Measurements from ENCODE around the gene PKLR.
"Not testable (repeated sequence)": the region's sequence is repeated elsewhere in the genome, so short reads cannot be mapped to it uniquely, and the experiment has no call there.

The PKLR gene

DNA sequence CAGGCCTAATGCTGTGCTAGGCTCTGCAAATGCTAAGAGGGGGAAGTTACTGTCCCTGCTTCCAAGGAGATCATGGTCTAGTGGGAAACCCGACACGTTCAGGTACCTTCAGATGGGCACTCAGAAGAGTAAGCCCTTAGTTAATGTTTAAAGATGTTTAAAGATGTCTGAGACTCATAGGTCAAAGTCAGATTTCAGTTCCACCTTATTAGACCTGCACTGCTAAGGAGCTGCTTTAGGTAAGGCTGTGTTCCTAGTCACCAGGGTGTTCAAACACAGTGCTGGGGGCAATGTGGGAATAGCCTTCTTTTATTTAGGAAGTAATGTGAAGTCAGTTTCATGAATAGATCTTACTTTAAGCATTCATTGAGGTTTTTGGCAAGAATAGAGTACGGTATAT is 15.7 kb upstream of the PKLR start:
- no peak for DNase-seq

DNA sequence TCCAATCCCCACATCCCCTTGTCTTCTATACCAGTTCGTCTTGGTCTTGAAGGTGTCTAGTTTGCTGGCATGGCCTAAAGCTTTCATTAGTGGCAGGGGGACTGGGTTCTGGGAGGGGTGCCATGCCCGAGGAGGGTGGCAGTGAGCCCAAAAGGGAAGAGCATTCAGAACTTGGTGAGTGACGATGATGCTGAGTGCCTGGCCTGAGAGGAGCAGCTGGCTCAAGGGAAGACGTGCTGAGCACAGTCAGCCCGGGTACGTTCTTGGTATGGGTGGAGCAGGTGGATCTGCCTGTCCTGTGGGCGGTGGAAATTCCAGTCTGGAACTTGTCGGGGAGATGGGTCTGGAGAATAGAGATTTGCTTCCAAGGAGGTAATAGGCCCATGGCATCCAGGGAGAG is 12.0 kb upstream of the PKLR start:
- DNase-seq, result no peak

DNA sequence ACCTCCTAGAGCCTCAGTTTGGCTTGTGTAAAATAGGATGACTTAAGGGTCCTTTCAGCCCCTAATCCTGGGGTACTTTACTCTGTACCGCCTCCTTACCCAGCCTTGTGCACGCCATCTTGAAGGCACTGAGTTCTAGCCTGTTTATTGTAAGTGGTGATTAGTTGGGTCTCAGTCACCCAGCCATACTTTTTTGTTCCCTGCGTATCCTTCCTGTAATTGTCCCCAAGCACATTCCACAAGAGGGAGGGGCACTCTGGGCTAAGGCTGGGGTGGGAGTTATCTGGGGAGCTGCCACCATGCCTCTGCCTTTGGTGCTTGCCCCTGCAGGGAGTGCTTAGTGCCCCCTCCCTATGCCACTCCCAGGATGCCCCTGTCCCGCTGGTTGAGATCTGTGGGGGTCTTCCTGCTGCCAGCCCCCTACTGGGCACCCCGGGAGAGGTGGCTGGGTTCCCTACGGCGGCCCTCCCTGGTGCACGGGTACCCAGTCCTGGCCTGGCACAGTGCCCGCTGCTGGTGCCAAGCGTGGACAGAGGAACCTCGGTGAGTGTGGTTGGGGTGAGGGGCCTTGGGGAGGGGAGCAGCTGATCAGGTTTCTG is 8.3 kb upstream of the PKLR start:
- no peak for DNase-seq

DNA sequence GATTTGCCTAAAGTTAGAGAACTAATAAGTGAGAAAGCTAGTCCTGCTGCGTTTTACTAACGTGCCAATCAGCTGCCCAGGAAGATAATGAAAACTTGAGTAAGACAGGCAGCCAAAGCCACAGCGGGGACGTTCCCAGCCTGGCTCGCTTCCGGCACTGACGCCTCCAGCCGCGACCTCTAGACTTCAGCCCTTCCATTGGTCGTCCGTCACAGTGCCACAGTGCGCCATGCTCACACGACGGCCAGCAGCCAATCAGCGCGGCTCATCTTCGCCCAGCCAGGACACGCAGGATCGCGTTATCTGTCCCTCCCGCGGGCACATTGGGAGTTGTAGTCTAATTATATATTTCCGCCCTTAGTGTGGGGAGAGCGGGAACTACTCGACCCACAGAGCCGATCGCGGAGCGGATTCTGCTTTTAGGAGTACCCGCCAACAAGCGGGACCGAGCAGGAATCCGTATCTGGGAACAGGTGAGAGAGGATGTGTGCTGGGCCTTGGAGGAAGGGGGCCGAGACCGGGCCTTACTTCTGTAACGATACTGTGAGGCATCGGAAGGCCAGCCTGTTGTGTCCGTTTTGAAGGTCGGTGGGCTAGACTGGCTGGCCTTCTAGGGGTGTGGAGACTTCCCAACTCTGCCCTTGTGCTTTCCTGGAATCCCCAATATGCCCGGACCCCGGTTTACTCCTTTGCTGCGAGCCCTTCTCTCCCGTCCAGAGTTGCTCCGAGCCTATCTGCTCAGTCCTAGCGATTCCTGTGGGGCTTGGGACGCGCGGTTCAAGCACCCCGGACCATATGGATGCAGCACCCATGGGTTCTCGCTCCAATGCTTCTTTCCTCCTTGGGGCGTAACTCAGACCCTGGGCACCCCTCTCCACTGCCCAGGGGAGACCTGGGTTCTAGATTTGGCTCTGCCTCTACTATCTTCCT is 7.5 kb upstream of the PKLR start, which contains the start of gene FDPS:
Gene FDPS, plus strand, starts transcription at position 374 of the 930 bp plus-strand sequence. CDS start 924 bp downstream, outside the sequence.
- DNase-seq, result peak; percentile 92 to 98

DNA sequence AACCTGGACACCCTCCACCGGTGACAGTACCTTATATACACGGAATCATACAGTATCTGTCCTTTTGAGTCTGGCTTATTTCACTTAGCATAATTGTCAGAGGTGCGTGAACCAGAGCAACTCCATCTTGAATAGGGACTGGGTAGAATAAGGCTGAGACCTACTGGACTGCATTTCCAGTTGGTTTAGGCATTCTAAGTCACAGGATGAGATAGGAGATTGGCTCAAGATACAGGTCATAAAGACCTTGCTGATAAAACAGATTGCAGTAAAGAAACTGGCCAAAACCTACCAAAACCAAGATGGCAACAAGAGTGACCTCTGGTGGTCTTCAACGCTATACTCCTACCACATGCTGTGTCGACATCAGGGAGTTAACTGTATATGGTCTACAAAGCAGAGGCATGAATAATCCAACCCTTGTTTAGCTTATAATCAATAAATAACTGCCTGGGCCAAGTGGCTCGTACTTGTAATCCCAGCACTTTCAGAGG is 6.1 kb upstream of the PKLR start:
- DNase-seq, result no peak

DNA sequence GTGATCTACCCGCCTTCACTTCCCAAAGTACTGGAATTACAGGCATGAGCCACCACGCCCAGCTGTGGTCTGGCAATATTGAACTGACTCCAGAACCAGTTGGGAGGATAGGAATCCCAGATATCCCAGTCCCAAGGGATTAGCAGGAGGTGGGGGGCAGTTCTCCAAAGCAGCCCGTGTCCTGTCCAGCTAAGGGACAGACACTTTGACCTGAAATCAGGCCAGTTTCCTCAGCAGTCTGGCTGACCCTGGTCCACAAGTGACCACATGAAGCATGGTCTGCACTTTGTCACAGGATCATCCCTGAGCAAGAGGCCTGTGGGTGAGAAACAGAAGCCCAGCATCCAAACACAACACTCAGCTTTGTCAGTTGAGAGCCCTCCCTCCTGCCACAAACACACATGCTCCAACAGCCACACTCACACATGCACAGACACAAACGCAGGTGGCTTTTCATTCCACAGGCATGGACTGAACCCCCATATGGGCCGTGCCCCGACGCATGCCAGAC is 4.7 kb upstream of the PKLR start:
- DNase-seq, result no peak

DNA sequence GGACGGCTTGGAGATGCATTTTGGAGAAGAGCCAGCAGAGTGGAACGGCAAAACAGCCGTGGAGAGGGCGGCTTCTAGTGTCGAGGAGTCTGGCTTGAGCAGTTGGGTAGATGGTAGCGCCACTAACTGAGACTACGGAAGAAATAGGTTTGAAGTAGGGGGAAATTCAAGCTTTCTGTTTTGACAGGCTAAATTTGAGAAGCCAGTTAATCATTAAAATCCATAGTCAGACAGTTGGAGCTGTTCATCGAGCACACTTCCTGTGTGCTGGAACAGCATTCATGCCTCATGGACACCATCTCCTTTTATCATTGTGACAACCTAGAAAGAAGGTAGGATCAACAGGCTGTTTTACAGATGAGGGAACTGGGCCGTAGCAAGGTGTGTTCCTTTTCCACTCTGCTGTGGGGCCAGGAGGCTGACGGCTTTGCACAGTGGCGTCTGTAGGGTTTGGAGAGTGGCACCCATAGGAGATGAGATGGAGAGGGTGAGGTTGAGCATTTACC is 3.4 kb upstream of the PKLR start:
- no peak for DNase-seq

DNA sequence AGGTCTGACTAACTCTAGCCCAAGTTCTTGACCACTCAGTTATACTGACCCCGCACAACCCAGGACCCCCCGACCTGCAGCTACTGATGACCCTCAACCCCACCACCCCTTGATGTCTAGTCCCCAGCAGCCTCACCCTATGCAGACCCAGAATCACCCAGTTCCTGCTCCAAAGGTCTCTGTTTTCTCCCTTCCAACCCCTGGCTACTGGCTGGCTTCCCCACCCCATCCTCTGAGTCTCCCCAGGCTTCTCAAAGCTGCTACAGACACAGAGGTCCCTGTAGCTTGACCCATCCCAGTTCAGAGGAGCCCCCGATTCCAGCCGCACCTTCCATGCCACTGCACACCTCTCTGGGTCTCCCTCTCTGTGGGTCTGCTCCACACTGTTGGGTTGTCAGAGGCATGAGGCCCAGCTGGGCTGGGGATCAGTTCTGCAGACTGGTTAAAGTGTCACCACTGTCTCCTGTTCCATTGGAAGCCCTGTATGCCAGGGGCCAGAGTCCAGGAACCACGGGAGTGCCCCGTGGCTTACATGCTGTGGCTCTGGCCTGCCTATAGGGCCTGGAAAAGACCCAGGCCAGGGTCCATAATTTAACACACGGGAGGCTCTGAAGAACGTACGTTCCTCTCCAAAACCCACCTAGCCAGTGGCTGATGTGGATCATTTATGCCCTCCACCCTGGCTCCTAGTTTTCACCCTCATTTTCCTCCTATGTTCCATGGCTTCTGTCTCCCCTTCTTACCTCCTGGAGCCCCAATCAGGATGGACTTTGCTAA is 497 bp downstream of the PKLR start:
- no peak for DNase-seq

DNA sequence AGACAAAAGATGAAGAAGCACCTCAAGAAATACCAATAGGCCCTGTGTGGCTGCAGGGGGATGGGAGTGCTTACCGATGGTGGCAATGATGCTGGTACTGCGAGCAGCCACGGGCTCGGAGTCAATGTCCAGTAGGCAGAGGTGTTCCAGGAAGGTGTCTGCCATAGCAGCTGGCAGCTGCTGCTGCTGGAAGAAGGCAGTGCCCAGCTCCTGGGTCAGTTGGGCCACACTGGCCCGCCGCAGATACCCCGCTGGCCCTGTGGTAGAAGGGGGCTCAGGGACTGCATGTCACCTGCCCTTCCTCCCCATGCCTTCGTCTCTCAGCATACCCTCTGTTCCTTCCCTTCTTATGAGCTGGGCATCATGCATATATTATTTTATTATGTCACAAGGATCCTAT is 1.2 kb downstream of the PKLR start:
- DNase-seq, result no peak

DNA sequence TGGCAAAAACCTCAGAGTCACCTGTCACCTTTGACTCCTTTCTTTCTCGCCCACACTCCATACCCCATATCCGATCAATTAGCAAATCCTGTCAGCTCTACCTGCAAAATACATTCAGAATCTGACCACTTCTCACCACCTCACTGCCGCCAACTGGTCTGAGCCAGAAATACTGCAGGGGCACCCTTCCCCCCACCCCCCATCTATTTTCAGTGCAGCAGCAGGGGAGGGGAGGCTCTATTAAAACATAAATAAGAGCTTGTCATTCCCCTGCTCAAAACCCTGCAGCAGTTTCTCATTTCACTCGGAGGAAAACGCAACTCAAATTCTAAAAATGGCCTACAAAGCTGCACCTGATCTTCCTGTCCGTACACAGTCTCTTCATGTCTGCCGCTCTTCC is 3.9 kb downstream of the PKLR start:
- no peak for DNase-seq

DNA sequence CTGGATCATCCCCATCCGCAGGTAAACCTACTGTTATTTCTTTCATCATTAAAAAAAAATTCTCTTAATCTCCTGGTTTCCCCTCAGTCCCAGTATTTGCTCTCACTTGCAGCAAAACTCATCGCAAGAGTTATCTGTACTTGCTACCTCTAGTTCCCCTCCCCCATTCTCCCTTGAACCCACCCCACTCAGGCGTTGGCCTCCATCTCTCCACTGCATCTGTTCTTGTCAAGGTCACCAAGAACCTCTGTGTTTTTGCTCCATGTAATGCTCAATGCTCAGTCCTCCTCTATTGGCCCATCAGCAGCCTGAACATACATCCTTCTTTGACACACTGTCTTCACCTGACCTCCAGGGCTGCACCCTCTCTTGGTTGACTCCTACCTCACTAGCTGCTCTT is 4.6 kb downstream of the PKLR start:
- no peak for DNase-seq

DNA sequence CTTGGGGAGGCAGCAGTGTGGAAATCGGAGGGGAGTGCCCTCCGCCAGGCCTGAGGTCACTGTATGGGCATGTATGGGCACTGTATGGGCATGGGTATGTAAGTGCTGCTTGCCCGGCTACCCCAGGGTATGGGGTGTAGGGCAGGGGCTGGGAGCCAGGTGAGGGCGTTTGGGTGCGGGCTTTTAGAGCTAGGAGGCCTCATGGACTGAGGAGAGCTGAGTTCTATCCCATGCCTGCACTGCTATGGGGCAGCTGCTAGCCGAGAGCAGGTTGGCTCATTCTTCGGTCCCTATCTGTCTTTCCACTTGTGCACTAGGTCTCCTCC is 5.3 kb downstream of the PKLR start:
- DNase-seq, result no peak

DNA sequence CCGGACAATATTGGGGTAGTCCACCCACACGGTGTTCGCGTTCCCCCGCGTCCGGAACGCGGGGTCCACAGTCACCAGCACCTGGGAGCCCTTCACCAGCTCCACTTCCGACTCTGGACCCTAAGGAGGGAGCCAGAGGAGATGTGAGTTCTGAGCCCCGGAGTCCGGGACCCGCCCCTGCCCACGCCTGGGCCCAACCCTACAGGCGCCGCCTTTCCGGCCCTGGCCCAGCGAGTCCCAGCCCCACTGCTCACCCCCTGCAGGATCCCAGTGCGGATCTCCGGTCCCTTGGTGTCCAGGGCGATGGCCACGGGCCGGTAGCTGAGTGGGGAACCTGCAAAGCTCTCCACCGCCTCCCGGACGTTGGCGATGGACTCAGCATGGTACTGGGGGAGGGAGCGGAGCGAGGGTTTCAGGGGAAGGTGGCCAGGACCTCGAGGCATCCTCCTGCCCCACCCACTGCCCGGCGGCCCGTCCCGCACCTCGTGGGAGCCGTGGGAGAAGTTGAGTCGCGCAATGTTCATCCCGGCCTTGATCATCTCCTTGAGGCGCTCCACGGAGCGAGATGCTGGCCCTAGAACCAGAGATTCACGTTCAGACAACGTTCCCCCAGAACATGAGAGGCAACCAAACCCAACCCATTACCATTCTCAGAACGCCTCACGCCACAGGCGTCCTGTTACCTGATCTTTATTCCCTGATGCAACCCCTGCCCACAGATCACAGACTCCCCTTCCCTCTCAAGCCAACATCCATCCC is 5.9 kb downstream of the PKLR start:
- no peak for DNase-seq

DNA sequence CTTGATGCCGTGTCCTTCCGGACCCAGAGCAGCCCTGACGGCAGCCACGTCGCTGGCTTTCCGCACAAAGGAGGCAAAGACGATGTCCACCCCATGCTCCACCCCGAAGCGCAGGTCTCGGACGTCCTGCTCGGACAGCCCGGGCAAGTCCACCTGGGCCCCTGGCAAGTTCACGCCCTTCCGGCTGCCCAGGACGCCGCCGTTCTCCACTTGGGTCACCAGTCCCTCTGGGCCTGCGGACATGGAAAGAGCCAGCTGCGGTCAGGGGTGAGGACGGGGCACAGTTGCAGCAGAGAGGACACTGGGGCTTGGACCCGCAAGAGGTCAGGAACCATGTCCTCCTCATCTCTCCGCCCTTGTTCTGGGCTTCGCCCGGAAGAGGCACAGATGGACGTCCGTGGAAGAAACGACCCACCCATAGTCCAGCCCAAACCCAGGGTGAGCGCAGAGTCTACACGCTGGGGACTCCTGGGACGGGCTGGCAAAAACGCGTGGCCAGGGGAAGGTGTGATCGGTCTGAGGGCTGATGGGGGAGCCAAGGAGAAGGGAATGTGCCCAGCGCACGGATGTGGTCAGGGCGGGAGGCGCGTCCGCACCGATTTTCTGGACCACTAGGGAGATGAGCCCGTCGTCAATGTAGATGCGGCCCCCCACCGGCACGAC is 6.6 kb downstream of the PKLR start:
- no peak for DNase-seq

DNA sequence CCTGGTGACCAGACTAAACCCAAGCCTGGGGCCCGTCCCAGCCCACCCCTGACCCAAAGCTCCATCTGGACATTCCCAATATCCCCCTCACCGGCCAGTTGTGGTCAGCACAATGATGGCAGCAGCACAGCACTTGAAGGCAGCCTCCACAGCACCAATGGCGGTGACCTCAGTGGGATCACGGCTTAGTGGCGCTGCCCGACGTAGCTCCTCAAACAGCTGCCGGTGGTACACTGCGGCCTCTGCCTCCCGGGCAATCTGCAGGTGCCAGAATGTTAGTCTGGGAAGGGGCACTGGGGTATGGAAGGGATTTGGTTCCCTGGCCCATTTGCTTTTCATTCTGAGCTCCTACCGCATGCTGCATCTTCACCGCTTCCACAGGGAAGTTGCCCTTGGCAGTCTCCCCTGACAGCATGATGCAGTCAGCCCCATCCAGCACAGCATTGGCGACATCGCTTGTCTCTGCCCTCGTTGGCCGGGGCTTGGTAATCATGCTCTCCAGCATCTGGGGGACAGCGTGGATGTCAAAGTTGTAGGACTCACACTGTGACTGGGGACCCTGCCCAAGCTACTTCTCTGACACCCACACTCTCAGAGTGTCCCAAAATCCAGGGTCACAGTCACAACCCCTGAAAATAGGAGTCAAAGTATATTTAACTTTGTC is 8.0 kb downstream of the PKLR start:
- no peak for DNase-seq

DNA sequence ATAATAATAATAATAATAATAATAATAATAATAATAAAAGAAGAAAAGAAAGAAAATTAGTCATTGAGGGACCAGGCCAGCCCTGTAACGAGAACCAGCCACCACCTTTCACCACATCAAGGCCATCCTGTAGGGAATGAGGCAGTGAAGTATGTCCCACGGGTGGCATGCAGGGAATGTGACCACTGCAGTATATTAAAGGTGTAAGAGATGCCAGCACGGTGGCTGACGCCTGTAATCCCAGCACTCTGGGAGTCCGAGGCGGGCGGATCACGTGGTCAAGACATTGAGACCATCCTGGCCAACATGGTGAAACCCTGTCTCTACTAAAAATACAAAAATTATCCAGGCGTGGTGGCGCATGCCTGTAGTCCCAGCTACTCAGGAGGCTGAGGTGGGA is 10.2 kb downstream of the PKLR start:
- DNase-seq, result not testable (repeated sequence)

DNA sequence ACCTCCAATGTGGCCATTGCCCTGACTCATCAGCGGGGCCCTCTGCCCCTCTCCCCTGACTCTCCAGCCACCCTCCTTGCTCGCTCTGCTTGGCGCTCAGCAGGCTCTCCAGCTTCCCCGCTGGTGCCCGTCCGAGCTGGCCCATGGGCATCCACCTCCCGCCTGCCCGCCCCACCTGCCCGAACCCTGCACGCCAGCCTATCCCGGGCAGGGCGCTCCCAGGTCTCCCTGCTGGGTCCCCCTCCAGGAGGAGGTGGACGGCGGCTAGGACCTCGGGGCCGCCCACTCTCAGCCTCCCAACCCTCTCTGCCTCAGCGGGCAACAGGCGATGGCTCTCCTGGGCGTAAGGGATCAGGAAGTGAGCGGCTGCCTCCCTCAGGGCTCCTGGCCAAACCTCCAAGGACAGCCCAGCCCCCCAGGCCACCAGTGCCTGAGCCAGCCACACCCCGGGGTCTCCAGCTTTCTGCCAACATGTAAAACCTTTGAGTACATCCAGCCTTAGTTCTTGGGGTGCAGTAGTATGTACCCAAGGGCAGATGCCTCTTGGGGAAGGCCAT is 13.2 kb downstream of the PKLR start:
- no peak for DNase-seq

DNA sequence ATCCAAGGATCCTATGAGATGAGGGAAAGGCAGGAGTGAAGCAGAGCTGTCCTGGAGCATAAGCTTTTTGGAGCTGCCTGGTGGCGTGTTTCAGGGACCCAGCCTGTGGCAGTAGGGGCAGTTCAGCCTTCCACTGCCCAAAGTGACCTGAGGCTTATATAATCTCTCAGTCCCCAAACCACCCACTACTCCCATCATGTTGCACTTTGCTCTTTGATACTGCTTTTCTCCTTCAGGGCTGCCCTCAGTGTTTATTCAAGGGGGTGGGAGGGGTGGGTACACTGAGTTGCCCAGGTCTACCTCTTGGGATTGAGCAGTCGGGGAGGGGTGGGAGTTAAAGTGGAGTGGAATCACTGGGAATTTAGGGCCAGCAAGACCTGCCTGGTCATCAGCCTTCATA is 14.7 kb downstream of the PKLR start:
- DNase-seq, result no peak

DNA sequence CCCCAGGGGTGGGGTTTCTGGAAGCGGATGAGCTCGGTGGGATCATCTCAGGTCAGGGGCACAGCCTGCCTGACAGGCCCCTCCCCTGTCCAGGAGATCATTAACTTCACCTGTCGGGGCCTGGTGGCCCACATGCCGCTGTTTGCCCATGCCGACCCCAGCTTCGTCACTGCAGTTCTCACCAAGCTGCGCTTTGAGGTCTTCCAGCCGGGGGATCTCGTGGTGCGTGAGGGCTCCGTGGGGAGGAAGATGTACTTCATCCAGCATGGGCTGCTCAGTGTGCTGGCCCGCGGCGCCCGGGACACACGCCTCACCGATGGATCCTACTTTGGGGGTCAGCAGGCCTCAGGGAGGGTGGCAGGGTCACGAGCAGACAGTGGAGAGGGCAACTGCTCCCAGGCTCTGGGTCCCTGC is 15.6 kb downstream of the PKLR start:
- no peak for DNase-seq

DNA sequence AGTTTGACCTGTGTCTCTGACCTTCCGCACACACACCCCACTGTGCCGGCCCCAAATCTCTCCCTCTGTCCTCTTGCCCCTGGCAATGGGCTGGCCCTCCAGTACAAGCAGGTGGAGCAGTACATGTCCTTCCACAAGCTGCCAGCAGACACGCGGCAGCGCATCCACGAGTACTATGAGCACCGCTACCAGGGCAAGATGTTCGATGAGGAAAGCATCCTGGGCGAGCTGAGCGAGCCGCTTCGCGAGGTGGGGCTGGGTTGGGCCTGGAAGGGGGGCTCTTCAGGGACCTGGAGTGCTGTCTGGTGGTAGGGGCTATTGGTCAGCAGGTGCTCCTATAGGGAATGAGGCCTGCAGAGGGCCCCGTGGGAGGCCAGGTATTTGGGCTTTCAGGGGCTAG is 16.2 kb downstream of the PKLR start:
- DNase-seq, result no peak

DNA sequence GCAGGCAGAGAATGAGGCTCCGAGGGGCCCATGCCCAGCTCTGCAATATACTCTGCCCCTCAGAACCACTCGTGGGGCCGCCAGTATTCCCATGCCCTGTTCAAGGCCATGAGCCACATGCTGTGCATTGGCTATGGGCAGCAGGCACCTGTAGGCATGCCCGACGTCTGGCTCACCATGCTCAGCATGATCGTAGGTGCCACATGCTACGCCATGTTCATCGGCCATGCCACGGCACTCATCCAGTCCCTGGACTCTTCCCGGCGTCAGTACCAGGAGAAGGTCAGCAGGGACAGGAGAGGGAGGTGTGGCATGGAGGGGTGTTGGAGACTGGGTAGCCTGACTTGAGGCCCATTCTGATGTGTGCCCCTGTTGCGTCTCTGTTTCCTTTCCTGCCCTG is 16.8 kb downstream of the PKLR start:
- no peak for DNase-seq

Measured in stimulated activated CD4-positive, alpha-beta T cell treated with anti-CD3 and anti-CD28 coated beads, Interleukin-4, amount 100 ng/mL, for 4 hours (primary cell).